Spleen (tissue), 7 donors: Measurements from ENCODE around the gene HYDIN.
"Not testable (repeated sequence)": the region's sequence is repeated elsewhere in the genome, so short reads cannot be mapped to it uniquely, and the experiment has no call there.

Experiments used
- POLR2AphosphoS5 ChIP-seq, 3 donors: sonication (generic); formaldehyde crosslinking; IDR thresholded peaks; one replicate each; pipeline ENCODE4 v1.5.1; 2017; ENCODE audit warnings: antibody characterized with exemption in 3 of 3
- TF ChIP-seq, protein P1 (sequence below), 11 experiments: fragments of 200-600 bp in 7 of 11; fragments of 450-650 bp in 4 of 11; sonication (generic) in 4 of 11; IDR thresholded peaks in 8 of 11; conservative IDR thresholded peaks in 3 of 11; 1 replicate in 7 of 11; 2 replicates in 4 of 11; pipeline versions ENCODE4 v1.4.0 to v1.8.0; 2016 to 2021; ENCODE audit warnings: antibody characterized with exemption in 11 of 11, inconsistent platforms in 4 of 11, mild to moderate bottlenecking in 1 of 11
- donor health status: DM: no; HTN: no; CAD: no; lungs with moderate emphysema.
- donor health status: DM: no; HTN: no; CAD: no.
- donor health status: DM: no; HTN: no; CAD: no.

GRCh38 chr16:71037987-71038386 lies 192.5 kb downstream of the HYDIN start:
- TF ChIP-seq, protein P1, sequence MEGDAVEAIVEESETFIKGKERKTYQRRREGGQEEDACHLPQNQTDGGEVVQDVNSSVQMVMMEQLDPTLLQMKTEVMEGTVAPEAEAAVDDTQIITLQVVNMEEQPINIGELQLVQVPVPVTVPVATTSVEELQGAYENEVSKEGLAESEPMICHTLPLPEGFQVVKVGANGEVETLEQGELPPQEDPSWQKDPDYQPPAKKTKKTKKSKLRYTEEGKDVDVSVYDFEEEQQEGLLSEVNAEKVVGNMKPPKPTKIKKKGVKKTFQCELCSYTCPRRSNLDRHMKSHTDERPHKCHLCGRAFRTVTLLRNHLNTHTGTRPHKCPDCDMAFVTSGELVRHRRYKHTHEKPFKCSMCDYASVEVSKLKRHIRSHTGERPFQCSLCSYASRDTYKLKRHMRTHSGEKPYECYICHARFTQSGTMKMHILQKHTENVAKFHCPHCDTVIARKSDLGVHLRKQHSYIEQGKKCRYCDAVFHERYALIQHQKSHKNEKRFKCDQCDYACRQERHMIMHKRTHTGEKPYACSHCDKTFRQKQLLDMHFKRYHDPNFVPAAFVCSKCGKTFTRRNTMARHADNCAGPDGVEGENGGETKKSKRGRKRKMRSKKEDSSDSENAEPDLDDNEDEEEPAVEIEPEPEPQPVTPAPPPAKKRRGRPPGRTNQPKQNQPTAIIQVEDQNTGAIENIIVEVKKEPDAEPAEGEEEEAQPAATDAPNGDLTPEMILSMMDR (IDR thresholded peaks at IDR 0.05 in 8 of 11, conservative IDR thresholded peaks at IDR 0.05 in 3 of 11): not testable (repeated sequence)
- not testable (repeated sequence) for TF ChIP-seq POLR2AphosphoS5 (IDR thresholded peaks at IDR 0.05)
